Stimulated activated CD8-positive, alpha-beta memory T cell treated with anti-CD3 and anti-CD28 coated beads, Interleukin-12 subunit alpha, Interleukin-12 subunit beta, amount 100 ng/mL, for 1 hour (primary cell): ENCODE data around the gene STAT6.

Experiments used
- DNase-seq: peaks from one replicate; pipeline ENCODE4 v3.0.0-alpha.2; 2020; ENCODE audit warnings: low read depth

STAT6 gene

GRCh38 chr12:57047981-57048380 is 63.2 kb downstream of the STAT6 start:
- DNase-seq = no peak

- DNase-seq = no peak
Observed at GRCh38 chr12:57046947-57047890, 63.9 kb downstream of the STAT6 start.

- no peak for DNase-seq
Observed at GRCh38 chr12:57046086-57046791, 64.9 kb downstream of the STAT6 start.
